AG08395 (cell line): ENCODE measurements around the gene MLH1.

Experiments used
- DNase-seq: peaks from one replicate; pipeline ENCODE4 v3.0.0; 2012; ENCODE audit warnings: mixed read lengths, low spot score

MLH1 gene

GRCh38 chr3:37094636-37095035, 101.3 kb downstream of the MLH1 start:
- DNase-seq: no peak

DNA sequence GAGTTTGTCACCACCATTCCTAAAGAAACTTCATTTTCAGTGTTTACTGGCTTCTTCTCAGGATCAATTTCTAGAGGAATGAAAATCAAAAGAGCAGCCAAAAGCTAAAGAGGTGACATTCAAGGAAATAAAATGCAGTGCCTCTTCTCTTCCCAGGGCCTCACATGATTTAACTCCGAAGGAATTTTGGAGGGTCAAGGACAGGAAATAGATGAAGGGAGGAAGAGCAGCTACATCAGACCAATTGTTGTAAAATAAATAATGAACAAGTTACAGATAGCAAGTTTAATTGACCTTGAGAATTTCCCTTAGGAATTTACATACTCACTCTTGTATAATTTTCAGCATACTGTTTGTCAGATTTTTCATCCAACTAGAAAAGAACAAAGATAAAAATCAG, 103.0 kb downstream of the MLH1 start:
- DNase-seq: peak; percentile 56

GRCh38 chr3:37096975-37097374, 103.7 kb downstream of the MLH1 start:
- no peak for DNase-seq

- DNase-seq: no peak
These were observed 104.5 kb downstream of the MLH1 start for GRCh38 chr3:37097776-37098175.

- no peak for DNase-seq
These were observed 105.6 kb downstream of the MLH1 start for GRCh38 chr3:37098884-37099283.

DNA sequence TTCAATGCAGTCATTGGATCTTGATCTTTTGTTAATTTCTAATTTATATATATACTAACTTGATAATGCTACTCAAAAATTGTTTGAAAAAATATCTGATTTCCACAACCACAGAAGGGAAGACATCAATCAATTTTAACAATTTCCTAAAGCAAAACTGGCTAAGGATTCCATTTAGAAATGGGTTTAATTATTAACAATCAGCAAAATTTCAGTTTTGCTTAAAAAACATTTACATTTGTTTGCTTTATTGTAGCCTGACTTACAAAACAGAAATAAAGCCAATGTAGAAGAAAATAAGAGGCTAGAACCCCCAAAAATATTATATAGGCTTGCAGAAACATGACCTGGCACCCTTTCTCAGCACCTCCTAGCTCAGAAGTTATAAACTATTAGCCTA, 106.2 kb downstream of the MLH1 start:
- no peak for DNase-seq

DNA sequence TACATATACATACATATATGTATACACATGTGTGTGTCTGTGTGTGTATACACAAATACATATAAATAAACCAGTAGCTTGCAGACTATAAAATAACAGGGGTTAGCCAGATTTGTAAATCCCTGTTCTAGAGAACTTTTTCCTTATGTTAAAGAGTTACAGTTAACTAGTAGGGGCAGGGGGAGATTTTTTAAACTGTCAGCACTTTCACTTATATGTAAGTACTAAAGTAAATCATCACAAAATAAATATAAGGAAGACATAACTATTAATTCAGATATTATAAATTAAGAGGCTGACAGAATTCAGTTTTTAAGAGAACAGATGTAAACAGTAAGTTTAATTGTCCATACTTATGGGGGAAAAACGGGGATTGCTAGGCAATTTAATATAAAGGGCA, 107.1 kb downstream of the MLH1 start:
- no peak for DNase-seq
